ENCODE data around the gene H2AZ2.

DNA sequence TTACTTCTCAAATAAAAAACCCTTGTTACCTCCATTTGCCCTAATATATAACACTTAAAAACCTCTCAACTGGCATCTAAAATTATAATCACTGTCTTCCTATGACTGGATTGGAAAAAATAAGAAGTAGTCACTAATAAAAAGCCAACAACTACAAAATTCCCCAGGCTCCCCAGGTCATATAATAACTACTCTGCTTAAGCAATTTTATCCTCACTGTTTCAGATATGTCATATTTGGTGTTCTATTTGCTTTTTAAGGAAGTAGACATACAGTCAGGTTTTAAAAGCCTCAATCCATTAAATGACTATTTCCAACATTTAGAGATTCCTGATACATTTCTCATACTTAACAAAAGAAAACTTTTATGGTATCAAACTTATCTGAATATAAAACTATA lies 2.4 kb downstream of the H2AZ2 start:
- TF ChIP-seq, protein P1, sequence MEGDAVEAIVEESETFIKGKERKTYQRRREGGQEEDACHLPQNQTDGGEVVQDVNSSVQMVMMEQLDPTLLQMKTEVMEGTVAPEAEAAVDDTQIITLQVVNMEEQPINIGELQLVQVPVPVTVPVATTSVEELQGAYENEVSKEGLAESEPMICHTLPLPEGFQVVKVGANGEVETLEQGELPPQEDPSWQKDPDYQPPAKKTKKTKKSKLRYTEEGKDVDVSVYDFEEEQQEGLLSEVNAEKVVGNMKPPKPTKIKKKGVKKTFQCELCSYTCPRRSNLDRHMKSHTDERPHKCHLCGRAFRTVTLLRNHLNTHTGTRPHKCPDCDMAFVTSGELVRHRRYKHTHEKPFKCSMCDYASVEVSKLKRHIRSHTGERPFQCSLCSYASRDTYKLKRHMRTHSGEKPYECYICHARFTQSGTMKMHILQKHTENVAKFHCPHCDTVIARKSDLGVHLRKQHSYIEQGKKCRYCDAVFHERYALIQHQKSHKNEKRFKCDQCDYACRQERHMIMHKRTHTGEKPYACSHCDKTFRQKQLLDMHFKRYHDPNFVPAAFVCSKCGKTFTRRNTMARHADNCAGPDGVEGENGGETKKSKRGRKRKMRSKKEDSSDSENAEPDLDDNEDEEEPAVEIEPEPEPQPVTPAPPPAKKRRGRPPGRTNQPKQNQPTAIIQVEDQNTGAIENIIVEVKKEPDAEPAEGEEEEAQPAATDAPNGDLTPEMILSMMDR (IDR thresholded peaks at IDR 0.05; ENCODE audit: borderline replicate concordance, extremely low read depth, low read length, poor library complexity, severe bottlenecking) = no peak
- TF ChIP-seq EZH2 (IDR thresholded peaks at IDR 0.05; ENCODE audit: borderline replicate concordance, low read depth, low read length, severe bottlenecking) = no peak

Measured in DND-41 (cell line).